ENCODE data around the gene TMED8. TPM values are rescaled to one million over a fixed set of nuclear protein-coding genes. Genes with fewer than 3 reads are reported as not detected.
"Not testable (repeated sequence)": the region's sequence is repeated elsewhere in the genome, so short reads cannot be mapped to it uniquely, and the experiment has no call there.

The TMED8 gene
- total RNA-seq (2014; rRNA removed; shearing (Covaris generic)) = 11.1 and 12.6 TPM in 2 replicates

- peak; percentile 94 for DNase-seq
- H3K27me3 ChIP-seq (ENCODE audit: control insufficient read depth, insufficient read depth, low read length) = no peaks in the 10 kb centered on the region
- peak within 1 kb of the TSS; percentile 61 for H3K4me3 ChIP-seq (ENCODE audit: insufficient read depth, low read depth, low read length)
- no peaks in the 10 kb centered on the region for H3K36me3 ChIP-seq (replicated peaks; ENCODE audit: control insufficient read depth, insufficient read depth, low read length)
Observed at GRCh38 chr14:77376771-77377501, at the start of gene TMED8, which contains the start of gene SAMD15. Gene TMED8 (minus strand): TSS chr14:77377094. CDS start chr14:77377053, 41 bp downstream. Gene SAMD15 (plus strand): TSS chr14:77377379. CDS start chr14:77377419, 40 bp downstream.

GRCh38 chr14:77426396-77426795 is 49.5 kb upstream of the TMED8 start:
- Histone ChIP-seq H3K4me3 (ENCODE audit: insufficient read depth, low read depth, low read length) (no peak overlapping the region), H3K36me3 (replicated peaks; ENCODE audit: control insufficient read depth, insufficient read depth, low read length) (peaks cover 19% of the 10 kb centered on the region), H3K27me3 (ENCODE audit: control insufficient read depth, insufficient read depth, low read length) (no peaks in the 10 kb centered on the region)
- no peak for DNase-seq

- no peaks in the 10 kb centered on the region for H3K27me3 ChIP-seq (ENCODE audit: control insufficient read depth, insufficient read depth, low read length)
- H3K36me3 ChIP-seq (replicated peaks; ENCODE audit: control insufficient read depth, insufficient read depth, low read length) = peaks cover 19% of the 10 kb centered on the region
- DNase-seq = peak; percentile 48
- no peak overlapping the region for H3K4me3 ChIP-seq (ENCODE audit: insufficient read depth, low read depth, low read length)
Observed at GRCh38 chr14:77424862-77425261, 48.0 kb upstream of the TMED8 start.

- H3K36me3 ChIP-seq (replicated peaks; ENCODE audit: control insufficient read depth, insufficient read depth, low read length) = peaks cover 15% of the 10 kb centered on the region
- no peak for DNase-seq
- no peaks in the 10 kb centered on the region for H3K27me3 ChIP-seq (ENCODE audit: control insufficient read depth, insufficient read depth, low read length)
- no peak within 1 kb of the TSS for H3K4me3 ChIP-seq (ENCODE audit: insufficient read depth, low read depth, low read length)
Observed at GRCh38 chr14:77423423-77423822, 46.5 kb upstream of the TMED8 start, which contains the start of gene NOXRED1. Gene NOXRED1 (minus strand): TSS chr14:77423523. CDS start chr14:77422889, 634 bp downstream.

- Histone ChIP-seq H3K36me3 (replicated peaks; ENCODE audit: control insufficient read depth, insufficient read depth, low read length) (peaks cover 4% of the 10 kb centered on the region), H3K27me3 (ENCODE audit: control insufficient read depth, insufficient read depth, low read length) (no peaks in the 10 kb centered on the region), H3K4me3 (ENCODE audit: insufficient read depth, low read depth, low read length) (no peak overlapping the region)
- DNase-seq = no peak
Observed at GRCh38 chr14:77421201-77421600, 44.3 kb upstream of the TMED8 start.

- H3K4me3 ChIP-seq (ENCODE audit: insufficient read depth, low read depth, low read length) = no peak overlapping the region
- no peak for DNase-seq
- H3K27me3 ChIP-seq (ENCODE audit: control insufficient read depth, insufficient read depth, low read length) = no peaks in the 10 kb centered on the region; the same call in 1 of the 2 replicates
- H3K36me3 ChIP-seq (replicated peaks; ENCODE audit: control insufficient read depth, insufficient read depth, low read length) = no peaks in the 10 kb centered on the region
Observed at GRCh38 chr14:77416836-77417235, 39.9 kb upstream of the TMED8 start.

GRCh38 chr14:77416098-77416497 is 39.2 kb upstream of the TMED8 start:
- H3K36me3 ChIP-seq (replicated peaks; ENCODE audit: control insufficient read depth, insufficient read depth, low read length); DNase-seq; H3K4me3 ChIP-seq (ENCODE audit: insufficient read depth, low read depth, low read length); H3K27me3 ChIP-seq (ENCODE audit: control insufficient read depth, insufficient read depth, low read length): not testable (repeated sequence)

- H3K36me3 ChIP-seq (replicated peaks; ENCODE audit: control insufficient read depth, insufficient read depth, low read length); H3K27me3 ChIP-seq (ENCODE audit: control insufficient read depth, insufficient read depth, low read length); H3K4me3 ChIP-seq (ENCODE audit: insufficient read depth, low read depth, low read length); DNase-seq: not testable (repeated sequence)
Observed at GRCh38 chr14:77415403-77416030, 38.6 kb upstream of the TMED8 start.

GRCh38 chr14:77409131-77409533 is 32.2 kb upstream of the TMED8 start:
- DNase-seq = no peak
- Histone ChIP-seq H3K36me3 (replicated peaks; ENCODE audit: control insufficient read depth, insufficient read depth, low read length) (no peaks in the 10 kb centered on the region), H3K27me3 (ENCODE audit: control insufficient read depth, insufficient read depth, low read length) (no peaks in the 10 kb centered on the region; the same call in 1 of the 2 replicates), H3K4me3 (ENCODE audit: insufficient read depth, low read depth, low read length) (no peak overlapping the region)

- Histone ChIP-seq H3K4me3 (ENCODE audit: insufficient read depth, low read depth, low read length) (no peak overlapping the region), H3K27me3 (ENCODE audit: control insufficient read depth, insufficient read depth, low read length) (no peaks in the 10 kb centered on the region; the same call in 1 of the 2 replicates)
- no peak for DNase-seq
Observed at GRCh38 chr14:77407158-77407557, 30.3 kb upstream of the TMED8 start.

GRCh38 chr14:77406718-77407117 is 29.8 kb upstream of the TMED8 start:
- Histone ChIP-seq H3K36me3 (replicated peaks; ENCODE audit: control insufficient read depth, insufficient read depth, low read length) (no peaks in the 10 kb centered on the region), H3K27me3 (ENCODE audit: control insufficient read depth, insufficient read depth, low read length) (no peaks in the 10 kb centered on the region), H3K4me3 (ENCODE audit: insufficient read depth, low read depth, low read length) (no peak overlapping the region)
- DNase-seq = no peak

More at GRCh38 chr14:77407158-77407557, 30.3 kb upstream of the TMED8 start:
- H3K36me3 ChIP-seq (replicated peaks; ENCODE audit: control insufficient read depth, insufficient read depth, low read length) = no peaks in the 10 kb centered on the region

GRCh38 chr14:77406086-77406485 is 29.2 kb upstream of the TMED8 start:
- H3K4me3 ChIP-seq (ENCODE audit: insufficient read depth, low read depth, low read length) = no peak overlapping the region
- H3K36me3 ChIP-seq (replicated peaks; ENCODE audit: control insufficient read depth, insufficient read depth, low read length) = no peaks in the 10 kb centered on the region
- no peaks in the 10 kb centered on the region for H3K27me3 ChIP-seq (ENCODE audit: control insufficient read depth, insufficient read depth, low read length)
- DNase-seq = no peak

GRCh38 chr14:77403768-77404167 is 26.9 kb upstream of the TMED8 start:
- H3K36me3 ChIP-seq (replicated peaks; ENCODE audit: control insufficient read depth, insufficient read depth, low read length) = no peaks in the 10 kb centered on the region
- H3K4me3 ChIP-seq (ENCODE audit: insufficient read depth, low read depth, low read length) = no peak overlapping the region
- DNase-seq = no peak
- H3K27me3 ChIP-seq (ENCODE audit: control insufficient read depth, insufficient read depth, low read length) = no peaks in the 10 kb centered on the region

GRCh38 chr14:77400216-77400615 is 23.3 kb upstream of the TMED8 start:
- DNase-seq = no peak
- Histone ChIP-seq H3K36me3 (replicated peaks; ENCODE audit: control insufficient read depth, insufficient read depth, low read length) (no peaks in the 10 kb centered on the region), H3K27me3 (ENCODE audit: control insufficient read depth, insufficient read depth, low read length) (no peaks in the 10 kb centered on the region), H3K4me3 (ENCODE audit: insufficient read depth, low read depth, low read length) (no peak overlapping the region)

GRCh38 chr14:77390188-77390587 is 13.3 kb upstream of the TMED8 start:
- Histone ChIP-seq H3K27me3 (ENCODE audit: control insufficient read depth, insufficient read depth, low read length) (no peaks in the 10 kb centered on the region), H3K4me3 (ENCODE audit: insufficient read depth, low read depth, low read length) (no peak overlapping the region), H3K36me3 (replicated peaks; ENCODE audit: control insufficient read depth, insufficient read depth, low read length) (no peaks in the 10 kb centered on the region)
- DNase-seq = no peak

All from H7 (cell line).